Body of pancreas (tissue), 4 donors: ENCODE measurements around the gene ARL4A.

ENCODE experiments used
- CTCF ChIP-seq, 7 experiments: fragments of 450-650 bp in 4 of 7; fragments of 200-600 bp in 3 of 7; sonication (generic) in 3 of 7; IDR thresholded peaks; one replicate each; pipeline ENCODE4 v1.5.1; 2016 to 2019; ENCODE audit warnings: antibody characterized with exemption in 7 of 7
- POLR2A ChIP-seq, 3 donors: fragments of 450-650 bp; IDR thresholded peaks; one replicate each; pipeline ENCODE4 v1.6.1; 2016; ENCODE audit warnings: antibody characterized with exemption in 3 of 3, mild to moderate bottlenecking in 2 of 3

DNA sequence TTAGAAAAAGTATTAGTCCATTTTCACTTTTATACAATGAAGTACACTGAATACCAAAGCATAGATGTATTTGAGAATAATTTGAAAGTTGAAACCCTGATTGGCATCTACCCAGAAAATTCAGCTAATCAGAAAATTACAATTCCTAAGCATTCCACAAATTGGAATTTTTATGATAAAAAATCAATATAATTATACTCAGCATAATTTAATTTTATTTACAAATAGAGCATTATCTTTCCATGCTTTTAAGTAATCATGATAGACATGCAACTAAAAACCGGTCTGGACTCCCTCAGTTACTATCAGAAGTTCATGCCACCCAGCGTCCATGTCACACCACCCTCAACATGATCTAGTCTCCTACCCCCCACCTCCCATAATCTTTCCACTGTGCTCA lies 50.4 kb downstream of the ARL4A start:
- no peak for TF ChIP-seq CTCF (IDR thresholded peaks at IDR 0.05)
- TF ChIP-seq POLR2A (IDR thresholded peaks at IDR 0.05): no peak
